IPS-NIHi7 (cell line): ENCODE data around the gene DCUN1D2.
"Not testable (repeated sequence)": the region's sequence is repeated elsewhere in the genome, so short reads cannot be mapped to it uniquely, and the experiment has no call there.

Experiments
- DNase-seq: peaks from one replicate; pipeline ENCODE4 v3.0.0; 2012; ENCODE audit warnings: mixed read lengths; ENCODE audit errors: extremely low spot score

DCUN1D2 gene

GRCh38 chr13:113489549-113490495, 689 bp downstream of the DCUN1D2 start:
- DNase-seq: peak; percentile 42

- peak; percentile 75 for DNase-seq
Observed at GRCh38 chr13:113489171-113489548, 1.4 kb downstream of the DCUN1D2 start.

GRCh38 chr13:113488283-113488682, 2.2 kb downstream of the DCUN1D2 start:
- no peak for DNase-seq

- no peak for DNase-seq
Observed at GRCh38 chr13:113486698-113487097, 3.8 kb downstream of the DCUN1D2 start.

GRCh38 chr13:113485545-113485944, 5.0 kb downstream of the DCUN1D2 start:
- DNase-seq: no peak

GRCh38 chr13:113483504-113484293, 6.8 kb downstream of the DCUN1D2 start:
- no peak for DNase-seq

GRCh38 chr13:113483081-113483480, 7.4 kb downstream of the DCUN1D2 start:
- no peak for DNase-seq

- DNase-seq: no peak
Observed at GRCh38 chr13:113479179-113479578, 11.3 kb downstream of the DCUN1D2 start.

- DNase-seq: no peak
Observed at GRCh38 chr13:113477724-113478123, 12.8 kb downstream of the DCUN1D2 start.

GRCh38 chr13:113476811-113477210, 13.7 kb downstream of the DCUN1D2 start:
- DNase-seq: no peak

- no peak for DNase-seq
Observed at GRCh38 chr13:113475911-113476310, 14.6 kb downstream of the DCUN1D2 start.

- no peak for DNase-seq
Observed at GRCh38 chr13:113475280-113475679, 15.2 kb downstream of the DCUN1D2 start.

- no peak for DNase-seq
Observed at GRCh38 chr13:113474179-113474578, 16.3 kb downstream of the DCUN1D2 start.

GRCh38 chr13:113472355-113473025, 18.0 kb downstream of the DCUN1D2 start:
- no peak for DNase-seq

- no peak for DNase-seq
Observed at GRCh38 chr13:113471844-113472243, 18.7 kb downstream of the DCUN1D2 start.

GRCh38 chr13:113470635-113471163, 19.8 kb downstream of the DCUN1D2 start:
- not testable (repeated sequence) for DNase-seq

- DNase-seq: no peak
Observed at GRCh38 chr13:113470073-113470472, 20.4 kb downstream of the DCUN1D2 start.

- DNase-seq: no peak
Observed at GRCh38 chr13:113469582-113469981, 20.9 kb downstream of the DCUN1D2 start.

- DNase-seq: peak; percentile 53
Observed at GRCh38 chr13:113468472-113469201, 21.9 kb downstream of the DCUN1D2 start.

GRCh38 chr13:113468029-113468428, 22.5 kb downstream of the DCUN1D2 start:
- DNase-seq: no peak

- no peak for DNase-seq
Observed at GRCh38 chr13:113466383-113466782, 24.1 kb downstream of the DCUN1D2 start.
